A673 (cell line): ENCODE results near the gene TNFRSF25. TPM values are rescaled to one million over a fixed set of nuclear protein-coding genes. Genes with fewer than 3 reads are reported as not detected.
"Not testable (repeated sequence)": the region's sequence is repeated elsewhere in the genome, so short reads cannot be mapped to it uniquely, and the experiment has no call there.

ENCODE experiments used
- BruUV-seq: library from RNA; stranded (reverse); fragments of 400-500 nt; replicated peaks from 2 replicates; lab custom pipeline; 2021; lab: Mats Ljungman, UMichigan
- CTCF ChIA-PET: fragments of 300-600 bp; sonication (Branson Sonifier 250); formaldehyde crosslinking; loops from one replicate; lab custom pipeline; 2022; ENCODE audit warnings: antibody characterized with exemption; lab: Charles Lee
- POLR2A ChIA-PET: fragments of 300-600 bp; sonication (Branson Sonifier 250); formaldehyde crosslinking; loops from one replicate; lab custom pipeline; 2022; ENCODE audit warnings: antibody characterized with exemption; ENCODE audit not compliant: low non-redundant PET; lab: Charles Lee
- DNase-seq: peaks from one replicate; pipeline ENCODE4 v3.0.0-alpha.2; 2015; ENCODE audit warnings: low spot score
- H3K27ac ChIP-seq: fragments of 200-600 bp; sonication (generic); 2 replicates; pipeline ENCODE4 v1.5.1; 2016; ENCODE audit warnings: mixed run types, low read depth, mild to moderate bottlenecking, mixed read lengths, antibody characterized with exemption, low read length; ENCODE audit not compliant: poor library complexity, severe bottlenecking
- H3K27me3 ChIP-seq: fragments of 200-600 bp; sonication (generic); replicated peaks from 2 replicates; pipeline ENCODE4 v1.6.1; 2017; ENCODE audit warnings: mixed run types, low read depth, mild to moderate bottlenecking, mixed read lengths, antibody characterized with exemption, low read length; ENCODE audit not compliant: insufficient read depth, poor library complexity
- H3K36me3 ChIP-seq: fragments of 200-600 bp; sonication (generic); 2 replicates; pipeline ENCODE4 v1.6.1; 2016; ENCODE audit warnings: mixed run types, mild to moderate bottlenecking, mixed read lengths, antibody characterized with exemption, low read length; ENCODE audit not compliant: insufficient read depth, poor library complexity, severe bottlenecking
- H3K4me1 ChIP-seq: fragments of 200-600 bp; sonication (generic); 2 replicates; pipeline ENCODE4 v1.6.1; 2017; ENCODE audit warnings: mixed run types, mild to moderate bottlenecking, mixed read lengths, antibody characterized with exemption, low read length; ENCODE audit not compliant: insufficient read depth, poor library complexity, severe bottlenecking
- H3K4me3 ChIP-seq: fragments of 200-600 bp; sonication (generic); 2 replicates; pipeline ENCODE4 v1.5.1; 2016; ENCODE audit warnings: low read depth, mixed run types, mild to moderate bottlenecking, mixed read lengths, low read length; ENCODE audit not compliant: poor library complexity, severe bottlenecking
- H3K9me3 ChIP-seq: fragments of 200-600 bp; sonication (generic); 2 replicates; pipeline ENCODE4 v1.6.1; 2016; ENCODE audit warnings: mixed run types, low read depth, mild to moderate bottlenecking, mixed read lengths, antibody characterized with exemption, low read length; ENCODE audit not compliant: poor library complexity, severe bottlenecking
- EZH2 ChIP-seq: fragments of 200-600 bp; sonication (generic); IDR thresholded peaks from 2 replicates; pipeline ENCODE4 v1.6.1; 2017; ENCODE audit warnings: borderline replicate concordance, low read depth, mild to moderate bottlenecking, mixed read lengths, antibody characterized with exemption, low read length; ENCODE audit not compliant: poor library complexity, severe bottlenecking
- intact Hi-C: fragments of 100-400 bp; cut with micrococcal nuclease; formaldehyde crosslinking; loops from one replicate; pipeline ENCODE4 v1.10.0; 2022; ENCODE audit not compliant: unreplicated experiment
- total RNA-seq: library from RNA; stranded (reverse); gene quantifications from 2 replicates; pipeline ENCODE4 v1.2.3, GENCODE V29; 2021
- TF ChIP-seq, protein P1 (sequence below): fragments of 300-800, 200-600 bp; sonication (generic); conservative IDR thresholded peaks from 2 replicates; pipeline ENCODE4 v1.5.1; 2017; ENCODE audit warnings: low read depth, mild to moderate bottlenecking, antibody characterized with exemption, low read length, moderate library complexity, mixed read lengths

TNFRSF25 gene
- total RNA-seq, 1 experiment from 2014 or later: 0.97 TPM

DNA sequence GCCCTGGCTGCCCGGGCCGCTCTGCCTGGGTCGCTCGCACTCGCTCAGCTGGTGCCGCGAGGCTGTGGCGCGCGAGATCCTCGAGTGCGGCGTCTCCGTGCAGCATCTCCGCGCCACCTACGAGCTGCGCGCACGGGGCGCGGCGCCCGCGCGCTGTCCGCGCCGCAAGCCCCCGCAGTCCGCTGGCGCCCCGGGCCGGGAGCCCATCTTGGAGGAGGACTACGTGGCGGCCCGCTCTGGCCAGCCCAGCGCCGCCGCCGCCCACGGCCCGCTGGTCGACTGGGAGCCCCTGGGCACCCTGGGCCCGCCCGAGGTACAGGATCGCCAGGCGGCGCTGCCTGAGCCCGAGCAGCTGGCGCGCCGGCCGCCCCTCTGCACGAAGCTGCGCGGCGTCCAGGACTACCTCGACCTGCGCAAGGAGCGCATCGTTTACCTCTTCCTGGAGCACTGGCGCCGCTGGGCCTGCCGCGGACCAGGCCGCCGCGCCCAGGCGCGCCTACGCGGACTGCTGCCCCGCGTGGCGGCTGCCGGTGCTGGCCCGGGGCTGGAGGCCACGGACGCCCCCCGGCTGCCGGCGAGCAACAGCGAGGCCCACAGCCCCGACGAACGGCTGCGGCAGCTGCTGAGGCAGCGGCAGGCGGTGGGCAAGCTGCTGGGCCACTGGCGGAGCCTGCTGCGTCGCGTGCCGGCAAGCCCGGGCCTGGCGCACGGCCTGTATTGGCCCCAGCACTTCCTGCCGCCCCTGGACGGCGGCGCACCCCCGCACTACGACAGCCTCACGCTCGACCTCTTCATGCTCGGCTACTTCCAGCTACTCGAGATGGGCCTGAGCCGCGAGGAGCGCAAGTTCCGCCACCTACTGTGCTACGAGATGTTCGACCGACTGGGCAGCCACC is 10.9 kb downstream of the TNFRSF25 start:
- no TSS peak for BruUV-seq
- no peak for DNase-seq
- TF ChIP-seq EZH2: peak; percentile 85
- TF ChIP-seq, protein P1, sequence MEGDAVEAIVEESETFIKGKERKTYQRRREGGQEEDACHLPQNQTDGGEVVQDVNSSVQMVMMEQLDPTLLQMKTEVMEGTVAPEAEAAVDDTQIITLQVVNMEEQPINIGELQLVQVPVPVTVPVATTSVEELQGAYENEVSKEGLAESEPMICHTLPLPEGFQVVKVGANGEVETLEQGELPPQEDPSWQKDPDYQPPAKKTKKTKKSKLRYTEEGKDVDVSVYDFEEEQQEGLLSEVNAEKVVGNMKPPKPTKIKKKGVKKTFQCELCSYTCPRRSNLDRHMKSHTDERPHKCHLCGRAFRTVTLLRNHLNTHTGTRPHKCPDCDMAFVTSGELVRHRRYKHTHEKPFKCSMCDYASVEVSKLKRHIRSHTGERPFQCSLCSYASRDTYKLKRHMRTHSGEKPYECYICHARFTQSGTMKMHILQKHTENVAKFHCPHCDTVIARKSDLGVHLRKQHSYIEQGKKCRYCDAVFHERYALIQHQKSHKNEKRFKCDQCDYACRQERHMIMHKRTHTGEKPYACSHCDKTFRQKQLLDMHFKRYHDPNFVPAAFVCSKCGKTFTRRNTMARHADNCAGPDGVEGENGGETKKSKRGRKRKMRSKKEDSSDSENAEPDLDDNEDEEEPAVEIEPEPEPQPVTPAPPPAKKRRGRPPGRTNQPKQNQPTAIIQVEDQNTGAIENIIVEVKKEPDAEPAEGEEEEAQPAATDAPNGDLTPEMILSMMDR: 0 out of 2 replicates have a peak, but pooled peaks have one; percentile 8
- H3K36me3 ChIP-seq: no peaks in the 10 kb centered on the region
- POLR2A ChIA-PET: no interaction called here
- H3K27me3 ChIP-seq: peaks cover 79% of the 10 kb centered on the region
- CTCF ChIA-PET: interaction anchor here (0.6 kb wide), 1 partner anchor 1433 kb away, joined by 3 read pairs; no protein-coding TSS in a partner anchor
- H3K27ac ChIP-seq: no peak overlapping the region
- H3K4me3 ChIP-seq: no peak overlapping the region
- H3K4me1 ChIP-seq: no peaks in the 10 kb centered on the region
- intact Hi-C loops: no loop called here
- no peaks in the 10 kb centered on the region for H3K9me3 ChIP-seq

GRCh38 chr1:6453895-6454855 is 11.8 kb downstream of the TNFRSF25 start:
- intact Hi-C loops, H3K4me3 ChIP-seq, H3K4me1 ChIP-seq, H3K9me3 ChIP-seq, H3K27ac ChIP-seq, BruUV-seq, H3K36me3 ChIP-seq, DNase-seq: not testable (repeated sequence)
- TF ChIP-seq EZH2: peak; percentile 82
- ChIA-PET POLR2A (interaction anchor here (0.7 kb wide), 1 partner anchor 1765 kb away, joined by 3 read pairs; no protein-coding TSS in a partner anchor), CTCF (interaction anchor here (0.6 to 1.3 kb wide), 2 partner anchors 16 to 1433 kb away, joined by 3 to 6 read pairs; no protein-coding TSS in a partner anchor)
- H3K27me3 ChIP-seq: peaks cover 83% of the 10 kb centered on the region

GRCh38 chr1:6450943-6451373 is 15.0 kb downstream of the TNFRSF25 start:
- Histone ChIP-seq H3K9me3 (no peaks in the 10 kb centered on the region), H3K27me3 (peaks cover 96% of the 10 kb centered on the region), H3K4me3 (no peak overlapping the region), H3K36me3 (no peaks in the 10 kb centered on the region), H3K27ac (no peak overlapping the region), H3K4me1 (no peaks in the 10 kb centered on the region)
- CTCF ChIA-PET: interaction anchor here (0.6 kb wide), 2 partner anchors 13 to 204 kb away, joined by 4 to 5 read pairs; no protein-coding TSS in a partner anchor
- BruUV-seq: no TSS peak
- TF ChIP-seq, protein P1: no peak
- intact Hi-C loops: no loop called here
- POLR2A ChIA-PET: no interaction called here
- no peak for DNase-seq

GRCh38 chr1:6450486-6450885 is 15.5 kb downstream of the TNFRSF25 start:
- H3K9me3 ChIP-seq, BruUV-seq, H3K27ac ChIP-seq, intact Hi-C loops, H3K4me3 ChIP-seq, DNase-seq, H3K36me3 ChIP-seq, POLR2A ChIA-PET, H3K4me1 ChIP-seq: not testable (repeated sequence)
- CTCF ChIA-PET: interaction anchor here (0.6 kb wide), 2 partner anchors 13 to 203 kb away, joined by 4 to 5 read pairs; no protein-coding TSS in a partner anchor
- H3K27me3 ChIP-seq: peaks cover 91% of the 10 kb centered on the region
